ENCODE results near the gene PCNX3.

The PCNX3 gene

DNA sequence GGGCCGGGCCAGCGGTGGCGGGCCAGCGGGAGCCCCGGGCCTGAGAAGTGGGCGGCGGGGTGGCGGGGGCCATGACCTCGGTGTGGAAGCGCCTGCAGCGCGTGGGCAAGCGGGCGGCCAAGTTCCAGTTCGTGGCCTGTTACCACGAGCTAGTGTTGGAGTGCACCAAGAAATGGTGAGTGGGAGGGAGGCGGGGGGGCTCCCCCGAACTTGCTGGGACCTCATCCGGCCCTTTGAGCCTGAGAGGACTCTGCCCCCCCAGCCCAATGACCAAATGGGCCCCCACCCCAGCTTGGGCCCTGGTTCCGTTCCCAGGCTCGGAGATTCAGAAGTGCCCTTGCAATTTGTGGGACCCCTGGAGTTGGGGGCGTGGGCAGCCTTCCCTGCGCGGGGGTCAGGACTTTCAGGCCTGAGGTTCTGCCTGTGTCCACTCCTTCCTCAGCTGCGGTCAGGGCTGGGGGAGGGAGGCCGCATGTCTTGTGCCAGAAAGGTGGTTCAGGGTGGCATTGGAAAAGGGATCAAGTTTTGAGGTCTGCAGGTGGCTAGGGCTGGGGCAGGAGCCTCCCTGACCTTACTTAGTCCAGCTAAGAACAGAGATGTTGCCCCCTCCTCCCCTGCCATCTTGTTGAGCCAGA, 39.2 kb upstream of the PCNX3 start:
- H3K4me3 Mint-ChIP-seq, result peak overlapping the region; percentile 92
- H3K36me3 Mint-ChIP-seq (ENCODE audit: low read depth), result peaks cover 87% of the 10 kb centered on the region
- H3K4me1 Mint-ChIP-seq (ENCODE audit: low read depth), result peaks cover 69% of the 10 kb centered on the region
- no peaks in the 10 kb centered on the region for H3K27me3 Mint-ChIP-seq
- intact Hi-C loops (cut with micrococcal nuclease), result no loop called here
- H3K9me3 Mint-ChIP-seq, result no peaks in the 10 kb centered on the region
- peak overlapping the region; percentile 90 for H3K27ac Mint-ChIP-seq

DNA sequence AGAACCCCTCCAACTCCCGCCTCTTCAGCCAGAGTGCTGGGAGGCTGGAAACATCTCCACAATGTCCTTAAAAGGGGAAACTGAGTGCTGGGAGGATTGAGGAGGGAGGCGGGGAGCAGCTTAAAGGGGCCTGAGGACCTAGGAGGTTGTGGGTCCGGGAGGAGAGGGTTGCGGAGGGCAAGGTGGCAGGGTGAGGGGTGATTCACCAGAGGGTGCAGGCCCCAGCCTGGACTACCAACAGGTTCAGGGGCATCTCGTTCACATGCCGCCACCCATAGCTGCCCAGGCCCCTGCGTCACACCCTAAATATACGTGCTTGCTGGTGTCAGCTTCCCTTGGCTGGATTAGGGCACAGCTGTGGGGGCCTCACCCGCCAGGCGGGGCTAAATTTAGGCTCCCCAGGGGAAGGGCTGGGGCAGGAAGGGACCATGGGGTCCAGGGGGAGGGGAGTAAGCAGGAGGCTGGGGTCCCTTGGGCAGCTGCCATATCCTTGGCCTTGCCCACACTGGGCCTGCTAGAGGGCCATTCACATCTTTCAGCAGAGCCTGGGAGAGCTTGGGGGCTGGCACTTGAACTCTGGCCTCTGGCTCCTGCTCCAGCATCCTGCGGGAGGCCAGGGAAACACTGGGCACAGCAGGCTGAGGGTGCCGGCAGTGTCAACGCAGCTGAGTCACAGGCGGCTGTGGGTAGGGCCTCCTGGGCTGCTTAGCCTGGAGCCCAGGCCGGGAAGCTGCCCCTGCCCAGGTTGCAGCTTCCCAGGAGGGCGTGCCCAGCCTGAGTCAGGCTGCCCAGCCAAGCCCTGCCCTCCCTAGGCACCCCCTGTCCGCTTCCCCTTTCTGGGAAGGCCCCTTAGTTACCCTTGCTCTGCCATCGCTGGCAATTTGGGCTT, 38.5 kb upstream of the PCNX3 start:
- peaks cover 69% of the 10 kb centered on the region for H3K4me1 Mint-ChIP-seq (ENCODE audit: low read depth)

DNA sequence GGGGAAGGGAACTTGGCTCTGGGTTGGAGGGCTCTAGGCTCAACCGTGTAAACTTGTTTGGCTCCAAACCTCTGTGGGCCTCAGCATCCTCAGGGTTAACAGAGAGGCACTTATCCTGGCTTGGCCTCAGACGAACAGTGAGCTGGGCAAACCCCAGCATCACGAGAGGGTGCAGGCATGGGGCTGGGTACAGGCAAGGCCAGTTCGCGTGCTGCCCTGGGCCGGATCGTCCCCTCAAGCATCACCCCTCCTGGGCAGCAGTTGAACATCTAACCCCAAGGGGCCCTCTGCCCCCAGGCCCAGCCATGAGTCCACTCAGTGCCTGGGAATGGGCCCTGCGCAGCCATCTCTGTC, 37.8 kb upstream of the PCNX3 start:
- no peaks in the 10 kb centered on the region for H3K9me3 Mint-ChIP-seq
- H3K4me1 Mint-ChIP-seq (ENCODE audit: low read depth), result peaks cover 73% of the 10 kb centered on the region
- peak overlapping the region; percentile 92 for H3K4me3 Mint-ChIP-seq
- no peaks in the 10 kb centered on the region for H3K27me3 Mint-ChIP-seq
- intact Hi-C loops (cut with micrococcal nuclease), result loop anchor here (1.0 kb wide), 1 partner anchor 10 kb away; no protein-coding TSS in a partner anchor
- H3K27ac Mint-ChIP-seq, result peak overlapping the region; percentile 90
- H3K36me3 Mint-ChIP-seq (ENCODE audit: low read depth), result peaks cover 91% of the 10 kb centered on the region

More for the DNA sequence above, 38.5 kb upstream of the PCNX3 start:
- Mint-ChIP-seq H3K36me3 (ENCODE audit: low read depth) (peaks cover 87% of the 10 kb centered on the region), H3K27me3 (no peaks in the 10 kb centered on the region), H3K9me3 (no peaks in the 10 kb centered on the region), H3K4me3 (peak overlapping the region; percentile 92), H3K27ac (peak overlapping the region; percentile 90)
- intact Hi-C loops (cut with micrococcal nuclease), result loop anchor here (1.0 kb wide), 1 partner anchor 10 kb away; no protein-coding TSS in a partner anchor

DNA sequence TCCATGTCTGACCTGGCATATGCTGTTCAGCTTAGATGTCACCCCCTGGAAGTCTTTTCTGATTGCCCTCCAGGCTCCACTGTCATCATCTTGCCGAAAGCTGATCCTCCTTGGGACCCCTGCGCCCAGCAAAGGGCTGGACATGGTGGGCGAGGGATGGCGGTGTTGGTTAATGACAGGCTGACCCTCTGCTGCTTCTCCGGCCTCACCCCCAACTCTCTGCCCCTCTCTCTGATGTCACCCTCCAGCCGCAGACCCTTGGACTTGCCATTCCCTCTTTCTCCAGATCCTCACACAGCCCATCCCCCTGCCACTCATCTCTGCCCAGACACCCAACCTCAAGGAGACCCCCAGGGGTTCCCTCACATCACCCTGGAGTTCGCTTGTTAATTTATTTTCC, 37.4 kb upstream of the PCNX3 start:
- intact Hi-C loops (cut with micrococcal nuclease), result no loop called here
- Mint-ChIP-seq H3K27ac (peak overlapping the region; percentile 90), H3K4me3 (peak overlapping the region; percentile 92), H3K27me3 (no peaks in the 10 kb centered on the region), H3K9me3 (no peaks in the 10 kb centered on the region), H3K4me1 (ENCODE audit: low read depth) (peaks cover 76% of the 10 kb centered on the region), H3K36me3 (ENCODE audit: low read depth) (peaks cover 94% of the 10 kb centered on the region)

DNA sequence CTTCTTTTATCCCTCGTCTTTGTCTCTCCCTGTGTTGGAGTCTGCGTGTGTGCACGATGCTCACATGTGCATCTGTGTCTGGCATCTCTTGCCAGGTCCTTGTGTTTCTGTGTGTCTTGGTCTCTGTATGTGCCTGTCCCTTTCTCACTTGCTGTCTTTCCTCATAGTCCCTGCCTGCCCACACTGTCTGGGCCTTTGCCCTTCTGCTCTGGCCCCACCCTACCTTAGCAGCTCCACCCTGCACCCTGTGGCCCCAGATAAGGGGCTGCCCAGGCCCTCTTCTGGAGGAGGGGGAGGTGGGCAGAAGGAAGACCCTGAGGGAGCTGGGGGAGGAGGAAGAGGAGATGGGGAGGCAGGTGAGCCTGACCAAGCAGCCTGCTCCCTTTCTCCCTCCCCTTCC, 36.9 kb upstream of the PCNX3 start:
- peaks cover 94% of the 10 kb centered on the region for H3K36me3 Mint-ChIP-seq (ENCODE audit: low read depth)
- no peaks in the 10 kb centered on the region for H3K27me3 Mint-ChIP-seq
- intact Hi-C loops (cut with micrococcal nuclease), result no loop called here
- H3K9me3 Mint-ChIP-seq, result no peaks in the 10 kb centered on the region
- peak overlapping the region; percentile 92 for H3K4me3 Mint-ChIP-seq
- peaks cover 76% of the 10 kb centered on the region for H3K4me1 Mint-ChIP-seq (ENCODE audit: low read depth)
- H3K27ac Mint-ChIP-seq, result peak overlapping the region; percentile 90

DNA sequence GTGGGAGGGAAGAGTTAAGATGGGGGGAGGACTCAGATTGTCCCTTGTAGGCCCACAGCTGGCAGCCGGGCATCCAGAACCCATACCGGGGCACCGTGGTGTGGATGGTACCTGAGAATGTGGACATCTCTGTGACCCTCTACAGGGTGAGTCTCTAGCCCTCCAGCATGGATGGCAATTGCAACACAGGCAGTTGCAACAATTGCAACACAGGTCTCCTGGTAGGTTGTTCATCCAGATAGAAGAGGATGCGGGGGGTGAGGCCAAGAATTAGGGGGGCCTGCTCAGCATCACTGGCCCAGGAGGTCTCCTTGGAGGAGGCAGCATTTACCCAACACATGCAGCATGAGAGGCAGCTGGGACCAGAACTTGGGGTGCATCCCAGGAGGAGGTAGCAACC, 36.3 kb upstream of the PCNX3 start:
- Mint-ChIP-seq H3K27me3 (no peaks in the 10 kb centered on the region), H3K4me1 (ENCODE audit: low read depth) (peaks cover 77% of the 10 kb centered on the region), H3K9me3 (no peaks in the 10 kb centered on the region), H3K4me3 (peak overlapping the region; percentile 21), H3K27ac (peak overlapping the region; percentile 90), H3K36me3 (ENCODE audit: low read depth) (peaks cover 94% of the 10 kb centered on the region)
- intact Hi-C loops (cut with micrococcal nuclease), result no loop called here

DNA sequence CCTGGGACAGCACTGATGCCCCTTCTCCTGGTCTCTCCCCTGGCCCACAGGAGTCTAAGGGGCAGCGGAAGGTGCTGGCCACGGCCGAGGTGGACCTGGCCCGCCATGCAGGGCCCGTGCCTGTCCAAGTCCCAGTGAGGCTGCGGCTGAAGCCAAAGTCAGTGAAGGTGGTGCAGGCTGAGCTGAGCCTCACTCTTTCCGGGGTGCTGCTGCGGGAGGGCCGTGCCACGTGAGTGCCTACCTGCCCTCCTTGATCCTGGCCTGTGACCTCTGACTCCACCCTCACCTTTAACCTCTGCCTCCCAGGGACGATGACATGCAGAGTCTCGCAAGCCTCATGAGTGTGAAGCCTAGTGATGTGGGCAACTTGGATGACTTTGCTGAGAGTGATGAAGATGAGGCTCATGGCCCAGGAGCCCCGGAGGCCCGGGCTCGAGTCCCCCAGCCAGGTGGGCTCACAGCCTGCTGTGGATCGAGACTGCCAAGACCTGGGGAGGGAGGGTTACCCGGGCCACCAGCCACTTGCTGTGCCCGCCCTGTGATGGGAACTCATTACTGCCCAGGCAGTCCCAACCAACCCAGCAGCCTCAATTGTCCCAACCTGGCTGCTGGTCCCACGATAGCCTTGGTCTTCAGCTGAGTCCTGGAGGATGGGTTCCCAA, 35.4 kb upstream of the PCNX3 start:
- H3K27me3 Mint-ChIP-seq, result no peaks in the 10 kb centered on the region
- H3K4me3 Mint-ChIP-seq, result no peak overlapping the region
- H3K4me1 Mint-ChIP-seq (ENCODE audit: low read depth), result peaks cover 76% of the 10 kb centered on the region
- intact Hi-C loops (cut with micrococcal nuclease), result no loop called here
- H3K27ac Mint-ChIP-seq, result peak overlapping the region; percentile 72
- peaks cover 95% of the 10 kb centered on the region for H3K36me3 Mint-ChIP-seq (ENCODE audit: low read depth)
- H3K9me3 Mint-ChIP-seq, result no peaks in the 10 kb centered on the region

DNA sequence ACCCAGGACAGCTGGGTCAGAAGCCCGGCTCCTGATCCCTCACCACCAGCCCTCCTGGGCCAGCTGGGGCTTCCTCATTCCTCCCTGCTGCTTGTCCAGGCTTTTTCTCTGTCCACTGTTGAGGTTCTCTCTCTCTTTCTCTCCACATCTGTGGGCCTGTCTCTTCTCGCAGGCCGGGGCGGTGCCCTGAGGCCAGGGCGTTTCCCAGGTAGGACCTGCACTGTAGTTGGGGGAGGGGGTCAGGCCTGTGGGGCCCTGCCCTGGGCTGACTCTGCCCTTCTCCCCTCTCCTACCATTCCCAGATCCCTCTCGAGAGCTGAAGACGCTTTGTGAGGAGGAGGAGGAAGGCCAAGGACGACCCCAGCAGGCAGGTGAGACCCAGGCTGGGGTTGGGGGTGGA, 34.8 kb upstream of the PCNX3 start:
- intact Hi-C loops (cut with micrococcal nuclease), result no loop called here
- no peak overlapping the region for H3K4me3 Mint-ChIP-seq
- no peaks in the 10 kb centered on the region for H3K27me3 Mint-ChIP-seq
- H3K4me1 Mint-ChIP-seq (ENCODE audit: low read depth), result peaks cover 77% of the 10 kb centered on the region
- no peaks in the 10 kb centered on the region for H3K9me3 Mint-ChIP-seq
- H3K27ac Mint-ChIP-seq, result peak overlapping the region; percentile 72
- peaks cover 96% of the 10 kb centered on the region for H3K36me3 Mint-ChIP-seq (ENCODE audit: low read depth)

DNA sequence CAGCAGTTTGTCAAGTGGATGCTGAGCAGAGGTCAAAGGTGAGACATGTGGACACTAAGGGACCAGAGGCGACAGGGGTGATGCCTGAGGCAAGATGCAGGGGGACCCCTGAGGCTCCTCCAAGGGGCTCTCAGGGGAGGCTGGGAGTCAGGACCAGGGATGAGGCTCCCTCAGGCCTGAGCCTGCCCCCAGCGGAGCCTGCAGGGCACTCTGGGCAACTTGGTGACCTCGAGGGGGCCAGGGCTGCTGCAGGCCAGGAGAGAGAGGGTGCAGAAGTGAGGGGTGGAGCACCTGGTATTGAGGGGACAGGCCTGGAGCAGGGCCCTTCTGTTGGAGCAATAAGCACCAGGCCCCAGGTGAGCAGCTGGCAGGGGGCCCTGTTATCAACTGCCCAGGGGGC, 33.6 kb upstream of the PCNX3 start:
- peaks cover 99% of the 10 kb centered on the region for H3K36me3 Mint-ChIP-seq (ENCODE audit: low read depth)
- intact Hi-C loops (cut with micrococcal nuclease), result no loop called here
- no peaks in the 10 kb centered on the region for H3K9me3 Mint-ChIP-seq
- H3K4me1 Mint-ChIP-seq (ENCODE audit: low read depth), result peaks cover 89% of the 10 kb centered on the region
- H3K4me3 Mint-ChIP-seq, result no peak overlapping the region
- no peaks in the 10 kb centered on the region for H3K27me3 Mint-ChIP-seq
- H3K27ac Mint-ChIP-seq, result peak overlapping the region; percentile 72

DNA sequence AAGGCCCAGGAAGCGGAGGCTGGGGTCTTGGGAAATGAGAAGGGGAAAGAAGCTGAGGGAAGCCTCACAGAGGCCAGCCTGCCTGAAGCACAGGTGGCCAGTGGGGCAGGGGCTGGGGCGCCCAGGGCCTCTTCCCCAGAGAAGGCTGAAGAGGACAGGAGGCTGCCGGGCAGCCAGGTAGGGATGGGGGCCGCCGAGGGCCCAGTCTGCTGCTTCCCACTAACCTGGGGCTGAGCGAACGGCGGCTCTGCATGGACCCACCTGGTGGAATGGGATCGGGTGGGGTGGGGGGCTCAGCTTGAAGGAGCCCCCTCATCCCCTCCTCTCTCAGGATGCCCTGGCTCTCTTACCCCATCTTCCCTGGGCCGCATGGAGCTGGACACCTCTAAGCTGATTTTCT, 32.0 kb upstream of the PCNX3 start:
- Mint-ChIP-seq H3K4me3 (no peak overlapping the region), H3K4me1 (ENCODE audit: low read depth) (peaks cover 95% of the 10 kb centered on the region), H3K27ac (peak overlapping the region; percentile 72), H3K27me3 (no peaks in the 10 kb centered on the region), H3K36me3 (ENCODE audit: low read depth) (peaks cover 95% of the 10 kb centered on the region), H3K9me3 (no peaks in the 10 kb centered on the region)
- intact Hi-C loops (cut with micrococcal nuclease), result no loop called here

DNA sequence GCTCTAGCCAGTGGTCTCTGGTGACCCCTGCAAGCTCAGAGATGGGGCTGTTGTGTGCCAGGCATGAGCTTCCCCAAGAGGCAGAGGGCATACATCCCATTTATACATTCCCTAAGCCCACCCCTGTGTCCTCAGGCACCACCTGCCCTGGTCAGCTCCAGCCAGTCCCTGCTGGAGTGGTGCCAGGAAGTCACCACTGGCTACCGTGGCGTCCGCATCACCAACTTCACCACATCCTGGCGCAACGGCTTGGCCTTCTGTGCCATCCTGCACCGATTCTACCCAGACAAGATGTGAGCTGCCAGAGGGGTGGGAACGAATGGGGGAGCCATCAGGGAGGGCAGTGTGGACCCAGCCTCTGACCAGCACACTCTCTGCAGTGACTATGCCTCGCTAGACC, 31.5 kb upstream of the PCNX3 start:
- Mint-ChIP-seq H3K27ac (peak overlapping the region; percentile 72), H3K4me3 (no peak overlapping the region), H3K9me3 (no peaks in the 10 kb centered on the region), H3K36me3 (ENCODE audit: low read depth) (peaks cover 95% of the 10 kb centered on the region), H3K4me1 (ENCODE audit: low read depth) (peaks cover 95% of the 10 kb centered on the region), H3K27me3 (no peaks in the 10 kb centered on the region)
- intact Hi-C loops (cut with micrococcal nuclease), result no loop called here

DNA sequence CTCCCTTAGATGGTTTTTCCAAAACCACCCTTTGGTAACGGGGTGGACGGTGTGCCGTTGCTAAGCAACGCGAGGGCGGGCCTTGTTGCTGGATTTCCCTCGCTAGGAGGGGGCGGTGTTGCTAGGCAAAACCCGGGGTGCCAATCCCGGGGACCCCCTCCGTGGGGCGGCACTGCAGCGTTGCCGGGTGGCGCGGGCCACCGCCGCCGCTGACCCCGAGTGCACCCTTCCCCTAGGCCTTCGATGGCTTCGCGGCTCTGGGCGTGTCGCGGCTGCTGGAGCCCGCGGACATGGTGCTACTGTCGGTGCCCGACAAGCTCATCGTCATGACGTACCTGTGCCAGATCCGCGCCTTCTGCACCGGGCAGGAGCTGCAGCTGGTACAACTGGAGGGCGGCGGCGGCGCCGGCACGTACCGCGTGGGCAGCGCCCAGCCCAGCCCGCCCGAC, 30.8 kb upstream of the PCNX3 start:
- no peaks in the 10 kb centered on the region for H3K27me3 Mint-ChIP-seq
- no peaks in the 10 kb centered on the region for H3K9me3 Mint-ChIP-seq
- intact Hi-C loops (cut with micrococcal nuclease), result no loop called here
- peaks cover 95% of the 10 kb centered on the region for H3K36me3 Mint-ChIP-seq (ENCODE audit: low read depth)
- H3K27ac Mint-ChIP-seq, result peak overlapping the region; percentile 72
- H3K4me3 Mint-ChIP-seq, result no peak overlapping the region
- peaks cover 93% of the 10 kb centered on the region for H3K4me1 Mint-ChIP-seq (ENCODE audit: low read depth)

DNA sequence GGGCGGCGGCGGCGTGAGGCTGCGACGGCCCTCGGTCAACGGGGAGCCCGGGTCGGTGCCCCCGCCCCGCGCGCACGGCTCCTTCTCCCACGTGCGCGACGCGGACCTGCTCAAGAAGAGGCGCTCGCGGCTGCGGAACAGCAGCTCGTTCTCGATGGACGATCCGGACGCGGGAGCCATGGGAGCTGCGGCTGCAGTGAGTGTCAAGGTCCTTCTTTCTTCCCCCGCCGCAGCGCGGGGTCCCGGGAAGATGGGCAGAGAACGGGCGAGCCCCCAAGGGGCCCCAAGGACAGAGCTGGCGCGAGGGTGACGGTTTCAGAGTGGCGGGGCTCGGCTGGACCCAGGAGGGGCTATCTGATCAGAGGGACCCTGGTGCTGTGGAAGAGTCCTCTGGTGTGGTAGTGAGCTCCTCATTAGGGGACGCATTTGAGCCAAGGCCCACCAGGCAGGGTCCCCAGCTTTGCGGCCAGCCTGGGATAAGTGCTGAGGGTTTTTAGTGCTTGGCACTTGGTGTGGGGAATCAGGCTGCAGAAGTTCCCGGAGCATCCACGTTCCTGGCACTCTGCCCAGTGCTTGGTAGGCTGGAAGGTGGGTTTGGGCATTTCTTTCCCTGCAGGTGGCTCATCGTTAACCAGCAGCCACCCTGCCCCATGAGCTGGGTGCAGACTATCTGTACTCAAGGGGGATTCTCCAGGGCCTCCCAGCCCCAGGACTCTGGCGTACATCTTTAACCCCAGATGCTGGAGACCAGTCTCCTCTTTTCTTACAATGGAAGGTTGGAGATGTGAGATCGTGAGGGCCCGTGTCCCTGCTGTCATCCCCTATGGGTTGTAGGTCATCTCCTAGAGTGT, 30.0 kb upstream of the PCNX3 start:
- H3K9me3 Mint-ChIP-seq, result no peaks in the 10 kb centered on the region
- intact Hi-C loops (cut with micrococcal nuclease), result no loop called here
- peaks cover 95% of the 10 kb centered on the region for H3K36me3 Mint-ChIP-seq (ENCODE audit: low read depth)
- H3K27ac Mint-ChIP-seq, result peak overlapping the region; percentile 95
- H3K27me3 Mint-ChIP-seq, result no peaks in the 10 kb centered on the region
- peaks cover 88% of the 10 kb centered on the region for H3K4me1 Mint-ChIP-seq (ENCODE audit: low read depth)
- H3K4me3 Mint-ChIP-seq, result peak overlapping the region; percentile 79
